NAMALWA (cell line): ENCODE results near the gene COMMD4.

Source experiments
- DNase-seq: peaks from one replicate; pipeline ENCODE4 v3.0.0-alpha.2; 2015; ENCODE audit warnings: low spot score

The COMMD4 gene

DNA sequence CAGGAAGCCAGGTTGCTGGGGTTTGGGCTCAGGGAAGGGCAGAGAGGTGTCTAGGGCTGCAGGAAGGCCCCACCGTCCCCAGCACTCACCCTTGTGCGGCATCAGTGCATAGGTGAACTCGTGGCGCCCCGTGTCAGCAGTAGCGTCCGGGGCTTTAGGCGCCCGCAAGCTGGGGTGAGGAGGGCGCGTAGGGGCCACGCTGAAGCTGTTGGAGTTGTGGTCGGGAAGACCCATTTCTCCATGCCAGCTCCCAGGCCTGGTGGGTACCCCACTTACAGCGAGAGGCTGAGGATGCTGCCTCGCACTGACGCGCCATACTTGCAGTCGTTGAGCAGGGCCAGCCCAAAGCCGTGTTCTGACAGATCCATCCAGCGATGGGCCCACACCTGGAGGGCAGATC lies 20.7 kb downstream of the COMMD4 start:
- no peak for DNase-seq

DNA sequence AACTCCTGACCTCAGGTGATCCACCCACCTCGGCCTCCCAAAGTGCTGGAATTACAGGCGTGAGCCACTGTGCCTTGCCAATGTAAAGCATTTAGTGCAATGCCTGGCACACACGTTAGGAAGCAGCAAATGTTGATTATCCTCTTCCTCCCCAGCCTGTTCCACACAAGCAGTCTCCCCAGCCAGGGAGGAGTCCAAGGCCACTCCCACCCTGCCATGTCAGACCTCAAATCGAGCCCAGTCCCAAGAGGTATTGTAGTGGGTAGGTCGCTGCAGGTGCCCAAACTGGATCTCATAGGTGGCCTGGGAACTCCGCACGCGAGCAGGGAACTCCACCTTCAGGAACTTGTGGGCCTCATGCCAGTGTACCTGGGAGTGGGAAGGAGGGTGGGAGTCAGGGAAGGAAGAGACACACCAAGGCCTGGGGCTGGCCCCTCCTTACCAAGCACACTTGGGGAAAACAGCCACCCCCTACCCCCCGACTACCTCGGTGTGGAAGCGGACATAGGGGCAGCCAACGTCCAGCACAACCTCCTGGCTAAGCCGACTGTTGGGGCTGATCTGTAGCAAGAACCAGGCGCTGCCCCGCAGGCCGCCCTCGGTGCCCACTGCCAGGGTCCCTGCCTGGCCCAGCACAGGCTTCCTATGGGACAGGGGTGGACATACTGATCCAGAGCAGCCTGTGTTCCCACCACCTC lies 22.3 kb downstream of the COMMD4 start:
- no peak for DNase-seq

DNA sequence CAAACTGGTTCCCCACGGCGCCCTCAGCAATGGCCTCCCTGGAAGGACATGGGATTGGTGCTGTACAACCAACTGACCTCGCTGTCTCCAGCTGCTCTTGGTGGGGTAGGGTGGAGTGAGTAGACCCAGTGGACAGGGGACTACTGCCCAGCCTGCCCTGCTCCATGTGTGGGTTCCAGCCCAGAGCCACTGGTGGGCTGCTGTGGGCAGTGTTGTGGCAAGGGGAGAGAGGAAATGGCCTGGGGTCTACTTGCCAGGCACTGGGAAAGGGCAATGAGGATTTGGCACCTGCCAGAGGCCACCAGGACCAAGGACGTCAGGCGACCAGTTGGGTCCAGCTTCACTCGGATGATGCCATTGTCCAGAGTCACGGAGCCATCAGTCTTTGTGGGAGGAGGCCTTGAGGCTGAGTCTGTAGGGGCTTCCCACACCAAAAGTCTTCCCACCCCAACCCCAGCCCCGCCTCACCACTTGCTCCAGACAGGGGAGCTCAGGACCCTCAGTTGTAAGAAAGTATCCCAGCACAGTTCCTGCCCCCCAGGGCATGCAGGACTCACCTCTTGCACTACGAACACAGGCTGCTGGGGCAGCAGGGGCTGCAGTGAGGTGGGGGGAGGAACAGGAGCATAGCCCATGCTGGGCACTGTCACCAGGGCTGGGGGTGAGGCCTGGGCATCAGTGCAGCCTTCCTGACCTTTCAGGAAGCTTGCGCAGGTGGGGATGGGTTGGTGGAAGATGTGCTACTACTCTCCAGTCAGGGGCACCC lies 23.1 kb downstream of the COMMD4 start:
- DNase-seq = no peak

GRCh38 chr15:75359537-75360250 lies 23.8 kb downstream of the COMMD4 start:
- DNase-seq = no peak

GRCh38 chr15:75360391-75360790 lies 24.5 kb downstream of the COMMD4 start:
- no peak for DNase-seq

DNA sequence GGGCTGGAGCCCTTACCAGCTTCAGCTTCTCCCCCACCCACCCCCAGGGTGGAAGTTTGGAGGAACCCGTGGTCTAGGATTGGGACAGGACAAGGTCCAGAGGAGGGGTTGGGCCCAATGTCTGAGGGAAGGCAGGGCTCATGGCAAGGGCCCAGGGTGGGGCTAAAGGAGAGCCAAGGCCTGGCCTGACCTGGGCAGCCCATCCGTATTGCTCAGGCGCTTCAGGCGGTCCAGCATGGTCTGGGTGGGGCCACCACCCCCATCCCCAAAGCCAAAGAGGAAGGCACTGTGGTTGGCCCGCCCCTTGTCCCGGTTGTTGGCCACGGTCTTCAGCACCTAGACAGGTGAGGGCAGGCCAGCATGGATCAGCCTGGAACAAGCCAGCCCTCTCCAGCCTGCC lies 25.0 kb downstream of the COMMD4 start:
- DNase-seq = no peak

DNA sequence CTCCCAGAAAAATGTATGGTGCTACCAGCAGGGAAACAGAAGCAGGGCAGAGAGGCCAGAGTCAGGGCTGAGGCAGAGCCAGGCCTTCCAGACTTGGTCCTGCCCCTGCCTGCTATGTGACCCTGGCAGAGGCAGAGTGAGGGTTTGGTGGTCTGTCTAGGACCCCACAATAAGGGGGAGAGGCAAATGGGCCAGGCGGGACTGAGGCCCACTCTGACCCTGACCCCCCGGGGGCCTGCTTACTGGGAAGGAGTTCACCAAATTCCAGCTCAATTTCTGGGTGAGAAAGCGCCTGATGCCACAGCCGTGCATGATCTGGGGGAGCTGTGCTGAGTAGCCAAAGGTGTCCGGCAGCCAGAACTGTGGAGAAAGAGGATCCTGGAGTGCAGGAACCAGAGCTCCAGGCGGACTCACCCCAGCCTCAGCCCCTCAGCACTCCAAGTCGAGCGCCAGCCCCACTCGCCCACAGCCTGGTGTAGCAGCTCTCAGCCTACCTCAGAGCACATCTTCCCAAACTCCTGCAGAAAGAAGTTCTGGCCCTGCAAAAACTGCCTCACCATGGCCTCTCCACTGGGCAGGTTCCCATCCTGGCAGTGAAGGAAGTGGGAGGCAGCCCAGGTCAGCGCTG lies 25.6 kb downstream of the COMMD4 start:
- DNase-seq = no peak

GRCh38 chr15:75361989-75362641 lies 26.3 kb downstream of the COMMD4 start:
- no peak for DNase-seq

DNA sequence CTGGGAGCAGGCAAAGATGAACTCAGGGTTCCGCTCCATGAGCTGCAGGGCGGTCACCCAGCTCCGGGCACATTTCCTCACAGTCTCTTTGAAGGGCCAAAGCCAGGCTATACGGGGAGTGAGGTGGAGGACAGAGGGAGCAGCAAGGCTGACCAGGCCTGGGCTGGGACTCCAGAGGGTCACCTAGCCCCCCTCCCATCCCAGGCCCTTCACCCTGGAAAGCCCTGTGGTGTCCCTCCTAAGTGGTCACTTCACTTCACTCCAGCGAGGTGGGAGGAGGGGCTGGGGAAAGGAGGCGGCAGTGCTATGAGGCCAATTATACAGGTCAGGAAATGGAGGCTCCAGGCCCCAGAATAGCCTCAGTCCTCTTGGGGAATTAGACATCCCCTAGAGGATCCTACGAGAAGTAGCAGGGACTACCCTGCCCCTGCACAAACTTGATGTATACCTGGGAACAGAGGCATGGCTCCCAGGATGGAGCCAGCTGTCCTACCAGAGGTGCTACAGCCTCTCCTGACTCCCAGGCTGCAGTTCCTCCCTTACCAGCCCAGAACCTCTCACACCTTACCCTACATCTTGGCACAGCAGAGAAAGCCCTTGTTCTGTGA lies 26.9 kb downstream of the COMMD4 start:
- no peak for DNase-seq

DNA sequence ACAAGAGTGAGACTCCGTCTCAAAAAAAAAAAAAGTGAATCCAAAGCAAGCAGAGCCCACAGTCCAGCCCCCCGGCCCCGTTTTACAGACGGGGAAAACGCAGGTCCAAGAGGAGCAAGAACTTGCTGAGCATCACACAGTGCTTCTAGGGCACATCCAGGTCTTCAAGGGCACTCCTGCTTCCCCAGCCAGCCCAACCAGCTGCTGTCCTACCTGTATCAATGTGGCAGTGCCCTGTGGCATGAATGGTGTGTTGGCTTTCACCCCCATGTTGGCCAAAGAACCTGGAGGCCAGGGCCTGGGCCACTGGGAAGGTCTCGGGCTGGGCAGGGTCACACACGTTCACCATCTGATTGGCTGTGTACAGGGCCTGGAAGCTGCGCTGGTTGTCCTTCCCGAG lies 27.9 kb downstream of the COMMD4 start:
- DNase-seq = no peak

DNA sequence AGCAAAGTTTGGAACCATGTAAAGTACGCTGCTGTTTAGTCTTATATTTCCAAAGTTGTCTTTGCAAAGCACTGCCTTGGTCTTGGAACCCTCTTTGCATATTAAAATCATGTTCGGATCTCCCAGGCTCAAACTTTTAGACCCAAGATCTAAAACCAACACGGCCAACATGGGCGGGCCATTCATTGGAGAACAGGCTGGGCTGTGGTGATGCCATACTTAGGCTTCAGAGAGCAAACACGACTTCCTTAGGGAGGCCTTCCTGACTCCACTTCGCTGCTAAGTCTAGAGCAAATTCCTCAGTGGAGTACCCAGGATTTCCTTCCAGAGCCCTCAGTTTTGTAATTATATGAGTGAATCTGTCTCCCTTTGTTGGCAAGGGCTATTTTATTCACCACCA lies 29.0 kb downstream of the COMMD4 start:
- DNase-seq = no peak

DNA sequence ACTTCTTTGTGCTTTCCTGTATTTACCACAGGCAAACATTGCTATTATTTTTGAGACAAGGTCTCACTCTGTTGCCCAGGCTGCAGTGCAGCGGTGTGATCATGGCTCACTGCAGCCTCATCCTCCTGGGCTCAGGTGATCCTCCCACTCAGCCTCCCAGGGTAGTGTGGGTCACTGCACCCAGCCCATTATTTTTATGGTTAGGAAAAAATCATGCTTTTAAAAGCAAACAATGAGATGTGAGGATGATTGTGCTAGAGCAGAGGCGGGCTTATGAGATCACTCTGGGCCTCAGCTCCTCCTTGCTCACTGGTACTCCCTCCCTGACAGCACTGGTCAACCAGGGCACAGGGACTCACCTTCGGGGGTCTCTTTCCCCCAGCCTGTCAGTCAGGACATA lies 30.3 kb downstream of the COMMD4 start:
- no peak for DNase-seq

DNA sequence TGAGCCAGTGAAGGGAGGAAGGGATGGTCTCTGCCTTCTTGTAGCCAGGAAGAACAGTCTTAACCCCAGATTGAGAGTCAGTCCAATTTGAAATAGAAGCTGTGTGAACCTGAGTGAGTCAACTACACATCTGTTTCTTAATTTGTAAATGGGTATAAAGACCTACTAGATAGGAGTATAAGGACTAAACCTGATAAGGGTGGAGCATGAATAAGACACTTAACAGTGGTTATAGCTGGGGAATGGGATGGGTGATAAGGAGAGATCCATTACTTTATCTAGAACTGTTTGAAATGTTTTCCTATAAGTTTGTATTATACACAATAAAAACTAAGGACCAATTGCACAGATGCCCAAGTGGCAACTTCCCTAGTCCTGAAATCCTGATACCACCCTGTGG lies 31.1 kb downstream of the COMMD4 start:
- DNase-seq = no peak

- DNase-seq = no peak
These were observed 31.6 kb downstream of the COMMD4 start for GRCh38 chr15:75367406-75367912.

GRCh38 chr15:75367913-75368688 lies 32.2 kb downstream of the COMMD4 start, which contains the start of gene MAN2C1:
TSS of gene MAN2C1 (minus strand) at chr15:75368607. CDS start at chr15:75368583, 24 bp downstream.
- DNase-seq = peak; percentile 97

DNA sequence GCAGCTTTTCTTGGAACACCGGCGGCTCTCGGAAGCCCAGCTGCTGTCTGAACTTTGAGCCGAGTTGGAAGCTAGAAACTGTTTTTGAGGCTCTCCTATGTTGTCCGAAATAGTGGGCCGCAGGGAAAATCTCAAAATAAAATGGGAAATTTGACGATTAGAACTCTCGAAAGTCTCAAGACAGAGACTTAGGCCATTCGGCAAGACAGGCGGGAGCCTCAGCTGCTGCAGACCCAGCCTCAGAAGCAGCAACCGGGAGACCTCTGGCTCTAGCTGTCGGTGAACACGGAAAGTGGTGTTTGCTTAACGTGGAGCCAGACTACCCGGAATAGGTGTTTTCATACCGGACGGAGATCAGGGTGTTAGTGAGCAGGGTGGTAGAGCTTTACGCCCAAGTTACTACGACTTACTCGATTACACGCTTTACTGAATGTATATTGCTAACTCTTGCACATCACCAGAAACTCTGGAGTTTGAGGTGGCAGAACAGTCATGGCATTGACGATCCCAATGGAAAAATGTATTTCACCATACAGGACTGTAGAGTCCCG lies 32.9 kb downstream of the COMMD4 start:
- DNase-seq = no peak

GRCh38 chr15:75369897-75370581 lies 34.2 kb downstream of the COMMD4 start:
- no peak for DNase-seq

- DNase-seq = no peak
These were observed 35.6 kb downstream of the COMMD4 start for GRCh38 chr15:75371486-75371885.

- DNase-seq = no peak
These were observed 36.2 kb downstream of the COMMD4 start for GRCh38 chr15:75371901-75372688.
